ENCODE measurements around the gene ZMAT3.

DNA sequence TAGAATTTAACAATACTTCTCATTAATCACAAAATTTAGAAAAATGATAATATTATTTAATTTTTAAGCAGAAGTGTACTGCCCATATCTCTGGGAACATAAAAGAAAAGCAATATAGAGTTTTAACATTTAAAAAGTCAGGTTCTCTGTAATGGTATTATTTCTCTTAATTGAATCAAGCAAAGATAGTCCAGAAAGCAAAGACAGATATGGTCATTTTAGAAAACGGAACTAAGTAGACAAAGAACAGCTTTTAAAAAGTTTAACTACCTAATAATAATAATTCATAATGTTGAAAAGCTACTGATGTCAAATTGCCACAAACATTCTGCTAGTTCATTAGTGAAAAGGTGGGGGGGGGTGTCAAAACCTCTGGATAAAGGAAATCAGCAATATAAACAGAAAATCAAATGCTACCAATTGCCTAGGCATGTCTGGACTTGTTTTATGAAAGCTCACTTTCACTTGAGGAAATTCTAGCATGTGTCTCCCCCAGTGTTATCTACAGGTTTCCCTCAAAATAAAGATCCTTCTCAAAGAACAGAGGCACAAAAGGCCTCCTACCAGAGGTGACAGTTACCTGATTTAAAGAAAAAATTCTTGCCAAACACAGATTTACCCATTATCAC lies 1.7 kb downstream of the ZMAT3 start:
- no peak for TF ChIP-seq PAX5 (IDR thresholded peaks at IDR 0.05; ENCODE audit: insufficient read depth, low read length, severe bottlenecking)
- no peak for TF ChIP-seq TAF1 (IDR thresholded peaks at IDR 0.05; ENCODE audit: low read depth, low read length)
- TF ChIP-seq POLR2A (IDR thresholded peaks at IDR 0.05; ENCODE audit: low read depth, low read length) = 0 out of 2 replicates have a peak, but pooled peaks have one; percentile 40
- TF ChIP-seq POU2F2 (IDR thresholded peaks at IDR 0.05; ENCODE audit: low read depth, low read length) = no peak
- no peak for TF ChIP-seq POLR2AphosphoS5 (IDR thresholded peaks at IDR 0.05; ENCODE audit: low read depth, low read length)
- TF ChIP-seq SPI1 (IDR thresholded peaks at IDR 0.05; ENCODE audit: low read depth, low read length) = no peak

Data from GM12891 (cell line).